Thoracic aorta (tissue), 2 donors: ENCODE results near the gene LHCGR. TPM values are rescaled to one million over a fixed set of nuclear protein-coding genes. Genes with fewer than 3 reads are reported as not detected.

ENCODE experiments used
- ATAC-seq: fragments of 150-250 bp; one replicate; pipeline ENCODE4 v1.8.0; 2017; ENCODE audit warnings: low read depth; ENCODE audit not compliant: insufficient number of reproducible peaks, low FRiP score
- DNase-seq: peaks from one replicate; pipeline ENCODE4 v3.0.0-alpha.2; 2020; ENCODE audit warnings: low spot score
- H3K27ac ChIP-seq, 2 donors: fragments of 200-600 bp; sonication (generic); 1 replicate in 1 of 2; 2 replicates in 1 of 2; pipeline ENCODE4 v1.5.1; 2016; ENCODE audit warnings: mild to moderate bottlenecking in 2 of 2, moderate library complexity in 2 of 2
- H3K27me3 ChIP-seq: fragments of 200-600 bp; sonication (generic); replicated peaks from 2 replicates; pipeline ENCODE4 v1.6.0; 2016; ENCODE audit warnings: mild to moderate bottlenecking; ENCODE audit not compliant: insufficient read depth
- H3K36me3 ChIP-seq: fragments of 200-600 bp; sonication (generic); one replicate; pipeline ENCODE4 v1.5.1; 2016
- H3K4me1 ChIP-seq, 2 donors: fragments of 200-600 bp; sonication (generic); 1 replicate in 1 of 2; 2 replicates in 1 of 2; pipeline versions ENCODE4 v1.5.1 to v1.6.0; 2016; ENCODE audit warnings: low read depth in 2 of 2, mild to moderate bottlenecking in 1 of 2; ENCODE audit not compliant: control insufficient read depth in 1 of 2
- H3K4me3 ChIP-seq: fragments of 200-600 bp; sonication (generic); 2 replicates; pipeline ENCODE4 v1.5.1; 2016; ENCODE audit warnings: mild to moderate bottlenecking
- H3K9me3 ChIP-seq: fragments of 200-600 bp; sonication (generic); 2 replicates; pipeline ENCODE4 v1.5.1; 2016
- CTCF ChIP-seq: fragments of 200-600 bp; sonication (generic); IDR thresholded peaks from one replicate; pipeline ENCODE4 v1.5.1; 2019; ENCODE audit warnings: antibody characterized with exemption
- total RNA-seq, 2 donors: library from RNA; depleted of rRNA; stranded (reverse); fragments of >200 nt; gene quantifications; one replicate each; pipeline versions ENCODE4 v1.1.0 to v1.2.3, GENCODE V29; 2016

LHCGR gene
- total RNA-seq, 2 donors from 2014 or later: not detected

GRCh38 chr2:48719480-48720177, 35.9 kb downstream of the LHCGR start:
- Histone ChIP-seq H3K36me3 (no peaks in the 10 kb centered on the region), H3K4me1 (no peaks in the 10 kb centered on the region), H3K4me3 (no peak overlapping the region), H3K27me3 (no peaks in the 10 kb centered on the region), H3K27ac (no peak overlapping the region), H3K9me3 (no peaks in the 10 kb centered on the region)
- TF ChIP-seq CTCF: no peak
- DNase-seq: no peak
- no peak for ATAC-seq

DNA sequence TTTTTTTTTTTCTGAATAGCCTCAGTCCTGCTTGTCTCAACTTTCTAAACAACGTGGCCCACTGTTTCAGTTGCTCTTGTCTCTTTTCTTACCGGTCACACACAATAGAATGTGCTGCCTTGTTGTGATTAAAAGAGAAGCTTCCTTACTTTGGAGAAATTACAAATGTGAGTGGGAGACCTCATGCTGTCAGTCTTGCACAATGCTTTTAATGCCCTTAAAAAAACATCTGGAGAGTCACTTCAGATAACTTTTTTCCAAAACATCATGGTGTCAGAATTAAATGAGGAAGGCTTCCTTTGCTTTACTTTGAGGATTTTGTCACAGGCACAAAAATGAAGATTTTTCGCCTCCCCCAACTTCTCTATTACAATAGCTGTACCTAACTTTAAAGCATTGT, 37.7 kb downstream of the LHCGR start:
- ATAC-seq (no peak), DNase-seq (no peak)
- Histone ChIP-seq H3K36me3 (no peaks in the 10 kb centered on the region), H3K4me1 (no peaks in the 10 kb centered on the region), H3K4me3 (no peak overlapping the region), H3K27ac (no peak overlapping the region), H3K27me3 (no peaks in the 10 kb centered on the region), H3K9me3 (no peaks in the 10 kb centered on the region)
- no peak for TF ChIP-seq CTCF

GRCh38 chr2:48715956-48716355, 39.6 kb downstream of the LHCGR start:
- DNase-seq: no peak
- no peaks in the 10 kb centered on the region for H3K27me3 ChIP-seq
- ATAC-seq: no peak

GRCh38 chr2:48715042-48715899, 40.3 kb downstream of the LHCGR start:
- no peak for ATAC-seq
- DNase-seq: no peak
- no peaks in the 10 kb centered on the region for H3K4me1 ChIP-seq
- no peak overlapping the region for H3K27ac ChIP-seq
- no peaks in the 10 kb centered on the region for H3K36me3 ChIP-seq
- H3K9me3 ChIP-seq: no peaks in the 10 kb centered on the region
- no peaks in the 10 kb centered on the region for H3K27me3 ChIP-seq
- no peak for TF ChIP-seq CTCF
- no peak overlapping the region for H3K4me3 ChIP-seq

More at GRCh38 chr2:48715956-48716355, 39.6 kb downstream of the LHCGR start:
- H3K4me1 ChIP-seq: no peaks in the 10 kb centered on the region
- no peak for TF ChIP-seq CTCF
- no peaks in the 10 kb centered on the region for H3K9me3 ChIP-seq
- H3K36me3 ChIP-seq: no peaks in the 10 kb centered on the region
- H3K4me3 ChIP-seq: no peak overlapping the region
- no peak overlapping the region for H3K27ac ChIP-seq

GRCh38 chr2:48714245-48714644, 41.3 kb downstream of the LHCGR start:
- DNase-seq (no peak), ATAC-seq (no peak)
- no peak overlapping the region for H3K27ac ChIP-seq
- H3K9me3 ChIP-seq: no peaks in the 10 kb centered on the region
- no peak for TF ChIP-seq CTCF
- no peaks in the 10 kb centered on the region for H3K36me3 ChIP-seq
- H3K27me3 ChIP-seq: no peaks in the 10 kb centered on the region
- no peaks in the 10 kb centered on the region for H3K4me1 ChIP-seq
- H3K4me3 ChIP-seq: no peak overlapping the region
